ENCODE results near the gene AFMID.

Gene AFMID

GRCh38 chr17:78219396-78220150 is 32.4 kb downstream of the AFMID start:
- DNase-seq, result no peak

- no peak for DNase-seq
Measured at GRCh38 chr17:78223061-78223460, 35.9 kb downstream of the AFMID start.

GRCh38 chr17:78223765-78224164 is 36.6 kb downstream of the AFMID start:
- no peak for DNase-seq

GRCh38 chr17:78224231-78225087 is 37.3 kb downstream of the AFMID start:
- peak in 29 of 56 donors; percentile 18 to 71 (median 53) for DNase-seq

GRCh38 chr17:78225088-78225865 is 38.1 kb downstream of the AFMID start:
- DNase-seq, result peak in 1 of 56 donors; percentile 45

- DNase-seq, result no peak
Measured at GRCh38 chr17:78226055-78226758, 39.0 kb downstream of the AFMID start.

- no peak for DNase-seq
Measured at GRCh38 chr17:78226759-78227454, 39.7 kb downstream of the AFMID start.

GRCh38 chr17:78227455-78227916 is 40.3 kb downstream of the AFMID start:
- peak in 22 of 56 donors; percentile 18 to 71 (median 42) for DNase-seq

GRCh38 chr17:78228176-78228575 is 41.0 kb downstream of the AFMID start:
- DNase-seq, result no peak

GRCh38 chr17:78230252-78230962 is 43.2 kb downstream of the AFMID start:
- no peak for DNase-seq

GRCh38 chr17:78230996-78231935 is 44.1 kb downstream of the AFMID start, which contains the start of gene TMEM235:
Gene TMEM235, plus strand, starts transcription at chr17:78231631. Its CDS starts 393 bp downstream, at chr17:78232024.
- DNase-seq, result peak in 20 of 56 donors; percentile 22 to 60 (median 43)

GRCh38 chr17:78231991-78232858 is 45.1 kb downstream of the AFMID start:
- peak in 2 of 56 donors; percentile 32 to 46 for DNase-seq

GRCh38 chr17:78232859-78233173 is 45.7 kb downstream of the AFMID start:
- no peak for DNase-seq

- no peak for DNase-seq
Measured at GRCh38 chr17:78233678-78234077, 46.5 kb downstream of the AFMID start.

GRCh38 chr17:78234261-78234865 is 47.2 kb downstream of the AFMID start:
- DNase-seq, result no peak

GRCh38 chr17:78235022-78235421 is 47.9 kb downstream of the AFMID start:
- DNase-seq, result peak in 36 of 56 donors; percentile 14 to 86 (median 56)

- no peak for DNase-seq
Measured at GRCh38 chr17:78235885-78236284, 48.7 kb downstream of the AFMID start.

All from amygdala (tissue), 56 donors.